Vagina (tissue), 2 donors: Measurements from ENCODE around the gene NSMCE3. TPM values are rescaled to one million over a fixed set of nuclear protein-coding genes. Genes with fewer than 3 reads are reported as not detected.

ENCODE experiments used
- DNase-seq, 2 donors: peaks; one replicate each; pipeline ENCODE4 v3.0.0-alpha.2; 2017; ENCODE audit errors: extremely low spot score in 2 of 2
- H3K27ac ChIP-seq: fragments of 200-600 bp; sonication (generic); one replicate; pipeline ENCODE4 v1.5.1; 2019
- H3K27me3 ChIP-seq: fragments of 200-600 bp; sonication (generic); one replicate; pipeline ENCODE4 v1.5.1; 2019
- H3K36me3 ChIP-seq, 2 donors: fragments of 200-600 bp; sonication (generic); one replicate each; pipeline ENCODE4 v1.5.1; 2017 to 2019
- H3K4me1 ChIP-seq: fragments of 200-600 bp; sonication (generic); one replicate; pipeline ENCODE4 v1.5.1; 2019
- H3K4me3 ChIP-seq, 2 donors: fragments of 200-600 bp; sonication (generic); 1 replicate in 1 of 2; 2 replicates in 1 of 2; pipeline ENCODE4 v1.5.1; 2016 to 2019
- H3K9me3 ChIP-seq: fragments of 200-600 bp; sonication (generic); one replicate; pipeline ENCODE4 v1.5.1; 2019
- CTCF ChIP-seq, 3 experiments: fragments of 450-650 bp in 2 of 3; fragments of 200-600 bp in 1 of 3; sonication (generic) in 1 of 3; IDR thresholded peaks; one replicate each; pipeline ENCODE4 v1.5.1; 2017 to 2019; ENCODE audit warnings: antibody characterized with exemption in 3 of 3, mild to moderate bottlenecking in 2 of 3, moderate library complexity in 2 of 3
- POLR2A ChIP-seq, 2 donors: fragments of 450-650 bp; IDR thresholded peaks; one replicate each; pipeline ENCODE4 v1.6.1; 2017; ENCODE audit warnings: antibody characterized with exemption in 2 of 2, mild to moderate bottlenecking in 2 of 2, moderate library complexity in 2 of 2
- POLR2AphosphoS5 ChIP-seq, 2 donors: sonication (generic); formaldehyde crosslinking; IDR thresholded peaks; one replicate each; pipeline ENCODE4 v1.9.0; 2017; ENCODE audit warnings: antibody characterized with exemption in 2 of 2, mild to moderate bottlenecking in 2 of 2, low read depth in 1 of 2; ENCODE audit not compliant: insufficient read depth in 1 of 2
- intact Hi-C: fragments of 100-400 bp; cut with DNase I; formaldehyde crosslinking; loops from one replicate; pipeline ENCODE4 v1.15.1; 2023
- total RNA-seq: library from RNA; depleted of rRNA; stranded (reverse); fragments of >200 nt; gene quantifications from one replicate; pipeline ENCODE4 v1.2.3, GENCODE V29; 2016

Gene NSMCE3
- total RNA-seq, 1 donor from 2014 or later: 8.8 TPM

- H3K4me3 ChIP-seq: peak overlapping the region; percentile 79 to 90
- H3K27ac ChIP-seq: peak overlapping the region; percentile 92
- TF ChIP-seq CTCF (IDR thresholded peaks at IDR 0.05): no peak
- no peak for TF ChIP-seq POLR2AphosphoS5 (IDR thresholded peaks at IDR 0.05; ENCODE audit: insufficient read depth in 1 of 2, low read depth in 1 of 2)
- no peak for TF ChIP-seq POLR2A (IDR thresholded peaks at IDR 0.05)
- peak in 1 of 2 donors; percentile 92 for DNase-seq
- H3K4me1 ChIP-seq: peaks cover 19% of the 10 kb centered on the region
- H3K9me3 ChIP-seq: no peaks in the 10 kb centered on the region
- no peaks in the 10 kb centered on the region for H3K27me3 ChIP-seq
- intact Hi-C loops: no loop called here
- H3K36me3 ChIP-seq: no peaks in the 10 kb centered on the region
Observed at GRCh38 chr15:29268706-29269484, 727 bp downstream of the NSMCE3 start.

- intact Hi-C loops: no loop called here
- no peak for DNase-seq
- Histone ChIP-seq H3K4me1 (peaks cover 19% of the 10 kb centered on the region), H3K4me3 (no peak overlapping the region), H3K36me3 (no peaks in the 10 kb centered on the region), H3K9me3 (no peaks in the 10 kb centered on the region), H3K27me3 (no peaks in the 10 kb centered on the region), H3K27ac (no peak overlapping the region)
- TF ChIP-seq POLR2AphosphoS5 (IDR thresholded peaks at IDR 0.05; ENCODE audit: insufficient read depth in 1 of 2, low read depth in 1 of 2) (no peak), CTCF (IDR thresholded peaks at IDR 0.05) (no peak), POLR2A (IDR thresholded peaks at IDR 0.05) (no peak)
Observed at GRCh38 chr15:29266052-29266582, 3.5 kb downstream of the NSMCE3 start.

- DNase-seq: no peak
- intact Hi-C loops: no loop called here
- Histone ChIP-seq H3K27me3 (no peaks in the 10 kb centered on the region), H3K4me1 (peaks cover 14% of the 10 kb centered on the region), H3K27ac (no peak overlapping the region), H3K36me3 (no peaks in the 10 kb centered on the region), H3K9me3 (no peaks in the 10 kb centered on the region), H3K4me3 (no peak overlapping the region)
- no peak for TF ChIP-seq CTCF (IDR thresholded peaks at IDR 0.05)
- TF ChIP-seq POLR2AphosphoS5 (IDR thresholded peaks at IDR 0.05; ENCODE audit: insufficient read depth in 1 of 2, low read depth in 1 of 2): no peak
- TF ChIP-seq POLR2A (IDR thresholded peaks at IDR 0.05): no peak
Observed at GRCh38 chr15:29263289-29263688, 6.3 kb downstream of the NSMCE3 start.

- intact Hi-C loops: no loop called here
- Histone ChIP-seq H3K4me1 (peaks cover 9% of the 10 kb centered on the region), H3K27ac (no peak overlapping the region), H3K4me3 (no peak overlapping the region), H3K27me3 (no peaks in the 10 kb centered on the region), H3K9me3 (no peaks in the 10 kb centered on the region), H3K36me3 (no peaks in the 10 kb centered on the region)
- DNase-seq: no peak
- TF ChIP-seq CTCF (IDR thresholded peaks at IDR 0.05) (no peak), POLR2A (IDR thresholded peaks at IDR 0.05) (no peak), POLR2AphosphoS5 (IDR thresholded peaks at IDR 0.05; ENCODE audit: insufficient read depth in 1 of 2, low read depth in 1 of 2) (no peak)
Observed at GRCh38 chr15:29262738-29263137, 6.9 kb downstream of the NSMCE3 start.

- Histone ChIP-seq H3K27ac (no peak overlapping the region), H3K9me3 (no peaks in the 10 kb centered on the region), H3K36me3 (no peaks in the 10 kb centered on the region), H3K27me3 (no peaks in the 10 kb centered on the region), H3K4me3 (no peak overlapping the region), H3K4me1 (no peaks in the 10 kb centered on the region)
- no peak for DNase-seq
- no peak for TF ChIP-seq POLR2AphosphoS5 (IDR thresholded peaks at IDR 0.05; ENCODE audit: insufficient read depth in 1 of 2, low read depth in 1 of 2)
- TF ChIP-seq CTCF (IDR thresholded peaks at IDR 0.05): no peak
- TF ChIP-seq POLR2A (IDR thresholded peaks at IDR 0.05): no peak
- intact Hi-C loops: no loop called here
Observed at GRCh38 chr15:29260896-29261295, 8.7 kb downstream of the NSMCE3 start.
